Measurements from ENCODE around the gene SYT7.
"Not testable (repeated sequence)": the region's sequence is repeated elsewhere in the genome, so short reads cannot be mapped to it uniquely, and the experiment has no call there.

Gene SYT7

DNA sequence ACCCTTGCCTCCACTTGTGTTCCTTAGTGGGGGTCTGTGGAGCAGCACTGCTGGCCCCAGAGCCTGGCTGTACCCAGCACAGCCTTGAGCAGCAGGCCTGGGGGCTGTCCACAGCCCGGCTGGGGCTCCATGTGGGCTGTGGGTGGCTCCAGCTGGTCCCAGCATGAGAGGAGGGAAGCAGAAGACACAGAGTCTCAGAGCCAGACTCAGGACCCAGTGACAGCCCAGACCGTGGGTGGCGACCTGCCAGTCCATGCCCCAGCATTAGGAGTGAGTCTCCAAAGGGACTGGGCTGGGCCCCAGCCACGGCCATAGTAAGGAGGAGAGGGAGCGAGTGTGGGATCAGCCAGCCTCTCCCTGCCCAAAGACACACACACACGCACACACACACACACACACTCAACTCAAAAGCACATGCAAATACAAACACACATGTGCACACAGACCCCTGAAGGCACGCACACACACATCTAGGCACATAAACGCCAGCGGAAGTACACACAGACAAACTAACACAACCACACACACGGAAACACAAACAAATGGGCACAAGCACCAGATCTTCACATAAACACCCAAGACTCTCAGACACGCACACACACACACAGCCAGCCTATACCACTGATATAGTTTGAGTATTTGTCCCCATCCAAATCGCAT is 89.0 kb downstream of the SYT7 start:
- no peak for DNase-seq

DNA sequence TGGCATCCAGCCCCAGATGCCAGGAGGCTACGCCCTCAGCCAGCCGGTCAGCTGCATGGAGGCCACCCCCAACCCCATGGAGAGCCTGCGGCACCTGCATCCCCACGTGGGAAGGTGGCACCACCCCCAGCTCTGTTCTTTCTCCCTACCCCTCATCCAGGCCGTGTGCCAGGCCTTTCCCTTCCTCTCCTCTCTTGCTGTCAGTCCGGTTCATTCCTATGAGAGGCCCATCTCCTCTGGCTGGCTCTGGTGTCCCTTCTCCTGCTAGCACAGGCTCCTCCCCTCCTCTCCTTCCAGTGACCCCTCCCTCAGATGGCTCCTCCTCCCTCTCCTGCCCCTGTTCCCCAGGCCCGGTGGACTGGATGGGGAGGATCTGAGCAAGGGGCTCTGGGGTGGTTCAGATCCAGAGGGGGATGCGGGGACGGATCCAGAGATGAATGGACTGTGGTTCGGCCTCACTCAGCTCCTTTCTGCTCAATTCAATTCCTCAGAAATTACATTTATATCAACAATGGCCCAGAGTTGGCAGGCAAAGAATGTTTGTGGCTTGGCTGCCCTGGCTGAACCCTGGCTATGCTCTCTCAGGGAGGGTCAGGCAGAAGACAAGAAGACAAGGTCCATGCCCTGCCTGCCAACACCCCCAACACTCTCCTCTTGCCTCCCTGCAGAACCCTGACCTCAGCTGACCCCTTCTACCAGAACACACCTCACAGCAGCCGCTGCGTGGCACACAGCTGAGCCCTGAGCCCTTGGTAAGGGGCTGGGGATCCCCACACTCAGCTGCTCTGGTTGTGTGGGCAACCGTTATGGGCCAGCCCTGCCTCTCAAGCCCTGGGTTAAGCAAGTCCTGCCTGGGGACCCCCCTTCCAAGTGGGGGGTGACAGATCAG is 90.8 kb downstream of the SYT7 start:
- no peak for DNase-seq

DNA sequence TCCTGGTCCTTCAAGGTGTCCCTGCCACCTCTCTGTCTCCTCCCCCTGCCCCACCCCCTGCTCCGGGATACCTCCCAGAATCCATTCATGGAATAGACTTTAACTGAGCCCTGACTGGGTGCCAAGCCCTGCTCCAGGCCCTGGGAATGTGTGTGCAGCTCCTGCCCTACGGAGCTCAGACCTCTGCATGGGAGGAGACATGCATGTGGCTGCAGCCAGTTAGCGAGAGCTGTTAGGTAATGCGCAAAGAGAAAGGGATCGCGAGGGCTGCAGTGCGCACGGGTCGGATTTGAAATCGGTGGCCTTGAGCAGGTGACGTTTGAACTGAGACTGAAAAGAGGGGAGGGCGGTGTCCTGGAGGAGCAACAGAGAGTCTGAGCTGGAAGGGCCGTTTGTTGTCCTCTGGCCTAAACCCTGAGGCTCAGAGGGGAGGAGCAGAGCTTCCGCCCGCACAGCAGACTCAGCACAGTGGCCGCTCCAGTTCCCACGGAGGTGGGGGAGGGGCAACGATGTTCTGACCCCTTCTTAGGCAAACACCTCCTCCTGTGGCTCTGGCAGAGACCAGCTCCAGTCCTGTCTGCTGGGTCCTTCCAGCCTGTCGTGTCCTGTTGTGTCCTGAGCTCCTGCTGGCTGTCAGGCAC is 92.1 kb downstream of the SYT7 start:
- no peak for DNase-seq

DNA sequence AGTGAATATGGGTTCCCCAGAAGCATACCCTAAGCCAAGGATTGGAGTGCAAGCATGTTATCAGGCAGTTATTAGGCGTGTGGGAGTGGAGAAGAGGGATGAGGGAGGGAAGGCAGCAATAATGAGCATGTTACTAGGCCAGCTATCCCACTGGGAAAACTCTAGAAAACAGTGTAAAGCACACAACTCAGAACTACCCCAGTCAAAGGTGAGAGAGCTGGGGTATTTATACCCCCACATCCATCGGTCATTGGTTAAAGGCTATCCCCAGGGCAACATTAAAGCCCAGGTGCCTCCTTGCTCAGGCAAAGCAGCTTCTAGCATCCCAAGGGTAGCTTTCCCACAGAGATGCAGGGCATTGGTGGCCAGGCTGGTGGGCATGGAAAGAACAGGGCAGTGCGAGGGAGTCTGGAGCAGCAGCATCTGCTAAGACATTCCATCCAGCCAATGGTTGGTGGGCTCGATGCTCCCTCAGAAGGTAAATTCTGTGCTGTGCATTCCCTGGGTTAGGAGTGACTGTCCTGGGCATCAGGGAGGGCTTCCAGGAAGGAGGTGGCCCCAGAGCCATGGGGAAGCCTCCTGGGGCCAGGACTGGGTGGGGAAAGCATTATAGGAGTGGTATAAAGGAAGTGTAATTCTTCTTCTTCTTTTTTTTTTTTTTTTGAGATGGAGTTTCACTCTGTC is 93.4 kb downstream of the SYT7 start:
- DNase-seq = no peak

DNA sequence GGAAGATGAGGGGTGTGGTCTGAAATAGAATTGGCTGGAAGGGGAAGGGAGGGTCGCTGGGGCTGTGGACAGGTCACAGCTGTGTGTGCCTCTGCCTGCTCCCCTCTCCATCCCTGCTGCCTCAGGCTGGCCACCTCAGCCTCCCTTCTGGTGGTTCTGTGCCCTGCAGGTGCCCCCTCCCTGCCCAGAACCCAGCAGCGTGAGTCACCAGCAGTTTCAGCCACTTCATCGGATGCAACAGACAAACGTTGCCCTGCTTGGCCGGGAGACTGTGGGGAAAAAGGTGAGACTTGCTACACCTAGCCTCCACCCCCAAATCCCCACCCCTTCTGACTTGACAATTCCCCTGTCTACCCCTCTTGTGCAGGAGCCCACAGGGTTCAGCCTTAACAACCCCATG is 94.1 kb downstream of the SYT7 start:
- DNase-seq = no peak

DNA sequence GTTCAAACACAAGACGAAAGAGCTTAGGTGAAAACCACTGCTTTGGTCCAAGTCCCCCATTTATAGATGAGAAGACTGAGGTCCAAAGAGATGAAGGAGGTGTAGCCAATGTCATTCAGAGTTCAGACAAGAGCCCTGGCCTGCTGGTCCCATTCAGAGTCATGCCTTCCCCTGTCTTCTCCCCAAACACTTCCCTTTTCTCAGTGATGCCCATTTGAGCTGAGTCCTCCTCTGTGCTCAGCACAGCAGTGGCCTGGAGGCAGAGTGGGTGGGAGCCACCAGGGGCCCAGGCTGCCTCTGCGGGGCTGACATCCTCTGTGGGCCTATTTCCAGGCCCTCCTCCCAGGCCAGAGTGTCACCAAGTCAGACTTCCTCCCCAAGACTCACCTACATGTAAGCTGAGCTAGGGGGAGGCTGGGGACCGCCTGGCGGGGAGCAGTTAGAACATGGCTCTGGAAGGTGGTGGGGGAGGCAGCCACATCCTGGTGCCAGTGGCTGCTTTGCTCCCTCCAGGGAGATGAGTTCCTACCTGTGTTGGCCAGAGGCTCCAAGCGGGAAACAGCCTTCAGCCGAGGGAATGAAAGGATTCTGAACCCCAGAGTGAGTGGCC is 94.8 kb downstream of the SYT7 start:
- DNase-seq = no peak

DNA sequence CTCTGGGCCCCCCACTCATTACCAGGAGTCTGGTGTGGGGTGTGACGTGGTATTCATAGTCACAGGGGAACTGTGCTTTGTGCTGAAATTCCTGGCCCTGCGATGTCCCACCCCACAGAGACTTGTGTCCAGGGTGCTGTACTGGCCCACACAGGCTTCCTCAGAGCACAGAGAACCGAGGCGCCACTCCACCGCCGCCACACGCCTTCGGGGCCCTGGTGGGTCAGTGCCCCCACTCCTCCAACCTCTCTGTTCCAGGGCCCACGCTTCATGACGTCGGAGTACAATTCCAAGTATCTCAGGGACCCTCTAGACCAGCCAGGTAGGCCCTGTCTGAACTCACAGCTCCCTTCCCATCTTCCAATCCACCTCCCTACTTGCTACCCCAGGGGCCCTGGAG is 95.8 kb downstream of the SYT7 start:
- no peak for DNase-seq

DNA sequence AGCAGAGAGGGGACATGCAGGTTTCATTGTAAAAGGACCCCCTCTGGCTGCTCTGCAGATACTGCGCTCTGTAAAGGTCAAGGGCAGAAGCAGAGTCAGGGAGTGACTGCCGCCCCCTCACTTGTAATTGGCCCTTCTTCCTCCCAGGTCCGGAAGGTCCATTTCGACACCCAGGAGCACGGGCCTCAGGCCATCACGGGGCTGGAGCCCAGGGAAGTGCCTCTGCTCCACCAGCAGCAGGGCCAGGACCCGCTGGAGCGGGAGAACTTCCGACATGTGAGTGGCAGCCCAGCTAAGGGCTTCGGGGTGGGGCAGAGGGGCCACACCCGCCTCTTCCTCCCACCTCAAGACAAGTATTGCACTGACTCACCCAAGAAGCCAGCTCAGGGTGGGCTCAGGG is 96.3 kb downstream of the SYT7 start:
- DNase-seq = no peak

DNA sequence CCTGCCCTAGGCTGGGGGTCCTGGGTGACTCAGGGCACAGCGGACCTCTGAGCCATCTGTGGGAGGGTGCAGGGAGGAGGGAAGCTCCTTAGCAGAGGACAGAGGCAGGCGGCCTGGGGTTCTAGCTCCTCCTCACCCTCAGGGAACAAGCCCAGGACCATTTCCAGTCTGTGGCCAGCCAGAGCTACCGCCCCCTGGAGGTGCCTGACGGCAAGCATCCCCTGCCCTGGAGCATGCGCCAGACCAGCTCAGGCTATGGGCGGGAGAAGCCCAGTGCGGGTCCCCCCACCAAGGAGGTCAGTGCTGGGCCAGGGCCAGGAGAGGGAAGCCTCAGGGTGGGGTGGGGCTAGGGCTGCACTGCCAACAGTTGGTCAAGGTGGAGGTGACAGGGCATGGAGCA is 98.4 kb downstream of the SYT7 start:
- no peak for DNase-seq

DNA sequence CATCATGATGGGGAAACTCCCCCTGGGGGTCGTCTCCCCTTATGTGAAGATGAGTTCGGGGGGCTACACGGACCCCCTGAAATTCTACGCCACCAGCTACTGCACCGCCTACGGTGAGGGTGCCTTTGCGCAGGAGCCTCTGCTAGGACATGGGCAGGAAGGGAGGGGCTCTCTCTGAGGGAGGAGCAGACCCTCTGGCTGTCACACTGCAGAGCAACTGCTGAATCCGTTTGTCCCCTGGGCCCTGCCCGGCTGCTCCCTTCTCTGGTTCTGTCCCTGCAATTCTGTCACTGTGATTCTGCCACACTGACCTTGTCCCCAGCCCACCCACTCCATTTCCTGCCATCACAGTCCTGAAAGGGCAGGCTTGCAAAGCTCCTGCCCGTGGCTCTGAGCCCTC is 99.1 kb downstream of the SYT7 start:
- DNase-seq = no peak

DNA sequence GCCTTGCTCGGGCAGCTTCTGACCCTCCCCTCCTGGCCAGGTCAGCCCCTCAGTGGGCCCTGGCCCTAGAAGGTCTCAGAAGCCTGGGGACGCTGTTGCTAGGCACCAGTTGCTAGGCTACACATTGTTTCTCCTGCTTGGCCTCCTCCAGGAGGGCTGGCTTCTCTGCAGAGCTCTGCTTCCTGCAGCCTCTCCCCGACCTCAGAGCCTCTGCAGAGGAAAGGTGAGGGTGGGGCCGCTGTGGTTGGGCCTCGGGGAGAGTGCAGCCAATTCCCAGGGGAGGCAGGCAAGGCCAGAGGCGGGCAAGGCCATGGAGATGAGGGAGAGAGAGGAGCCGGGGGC is 99.9 kb downstream of the SYT7 start:
- peak; percentile 63 for DNase-seq

DNA sequence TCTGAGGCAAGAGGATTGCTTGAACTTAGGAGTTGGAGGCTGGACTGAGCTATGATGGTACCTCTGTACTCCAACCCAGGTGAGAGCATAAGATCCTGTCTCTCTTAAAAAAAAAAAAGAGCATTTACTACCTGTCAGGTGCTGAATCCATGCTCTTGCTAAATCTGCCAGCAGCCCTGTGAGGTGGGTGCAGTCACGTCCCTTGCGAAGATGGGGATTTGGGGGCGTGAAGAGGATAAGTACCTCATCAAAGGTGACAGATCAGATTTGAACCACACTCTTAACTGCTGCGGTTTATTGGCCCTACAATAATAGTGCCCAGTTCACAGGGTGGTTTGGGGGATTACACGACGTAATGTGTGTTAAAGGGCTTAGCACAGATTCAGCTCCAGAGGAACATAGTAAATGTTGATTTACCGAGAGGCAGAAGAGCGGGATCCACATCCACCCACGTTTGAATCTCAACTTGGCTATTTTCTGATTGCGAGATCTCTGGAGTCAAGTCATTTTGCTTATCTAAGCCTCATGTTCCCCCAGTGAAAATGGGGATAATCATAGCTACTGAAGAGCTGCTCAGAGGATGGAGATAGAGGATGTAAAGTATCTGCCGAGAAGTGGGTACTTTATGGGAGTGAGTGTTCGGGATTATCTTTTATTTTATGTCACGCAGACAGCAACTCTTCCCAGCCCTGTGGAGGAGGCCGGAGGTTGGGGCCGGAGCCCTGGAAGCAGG is 100.4 kb downstream of the SYT7 start:
- no peak for DNase-seq

DNA sequence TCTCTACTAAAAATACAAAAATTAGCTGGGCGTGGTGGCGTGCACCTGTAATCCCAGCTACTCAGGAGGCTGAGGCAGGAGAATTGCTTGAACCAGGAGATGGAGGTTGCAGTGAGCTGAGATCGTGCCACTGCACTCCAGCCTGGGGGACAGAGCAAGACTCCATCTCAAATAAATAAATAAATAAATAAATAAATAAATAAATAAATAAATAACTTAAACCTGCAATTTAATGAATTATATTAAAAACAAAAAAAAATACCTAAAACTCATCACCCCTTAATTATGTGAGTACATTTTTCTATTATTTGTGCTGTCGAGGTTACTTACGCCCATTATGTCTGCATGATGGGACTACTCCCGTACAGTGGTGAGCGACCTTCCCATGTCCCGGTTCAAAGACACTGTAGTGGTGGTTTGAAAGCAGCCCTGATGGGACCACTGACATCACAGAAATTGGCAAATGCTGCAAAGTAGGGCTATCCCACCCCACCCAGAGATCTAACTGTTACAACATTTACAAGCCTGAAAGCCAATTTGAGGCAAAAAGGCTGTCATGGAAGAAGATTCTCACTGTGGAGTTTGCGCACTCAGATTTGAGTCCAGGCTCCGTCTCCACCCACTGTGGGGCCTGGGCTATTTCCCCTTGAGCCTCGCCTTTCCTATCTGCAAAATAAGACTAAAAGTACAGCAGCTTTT is 101.4 kb downstream of the SYT7 start:
- not testable (repeated sequence) for DNase-seq

DNA sequence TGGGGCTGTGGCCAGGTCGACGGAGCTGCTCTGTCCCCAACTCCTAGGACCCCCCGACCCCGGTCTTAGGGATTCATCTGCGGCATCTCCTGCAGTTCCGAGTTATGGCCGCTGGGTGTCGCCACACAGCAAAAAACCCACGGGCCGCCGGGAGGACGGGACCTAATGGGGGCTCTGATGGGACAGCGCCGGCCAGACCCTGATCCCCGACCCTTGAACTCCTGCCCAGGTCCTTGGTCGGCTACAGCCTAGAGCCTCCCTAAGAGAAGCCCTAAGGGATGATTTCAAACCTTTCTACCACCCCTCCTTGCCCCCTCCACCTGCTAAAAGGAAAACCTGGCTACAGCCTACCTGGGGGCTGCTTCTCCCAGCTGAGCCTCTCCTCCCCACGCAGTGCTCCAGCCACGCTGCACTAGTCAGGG is 103.1 kb downstream of the SYT7 start:
- no peak for DNase-seq

DNA sequence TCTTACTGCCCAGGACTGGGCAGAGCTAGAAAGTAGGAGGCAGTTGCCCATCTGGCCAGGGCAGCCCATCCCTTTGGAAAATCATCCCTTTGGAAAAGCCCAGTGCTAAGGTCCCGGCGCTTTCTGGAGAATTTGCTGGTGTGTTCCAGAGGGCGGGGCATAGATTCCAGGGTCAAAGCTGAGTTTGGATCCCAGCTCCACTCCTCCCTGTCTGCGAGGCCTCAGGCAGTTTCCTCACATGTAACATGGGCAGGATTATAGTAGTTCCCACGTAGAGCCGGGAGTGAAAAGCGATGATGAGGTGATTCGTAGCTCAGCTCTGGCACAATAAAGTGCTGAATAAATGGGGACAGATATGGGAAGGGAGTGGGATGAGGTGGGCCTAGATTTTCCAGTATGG is 103.8 kb downstream of the SYT7 start:
- DNase-seq = no peak

DNA sequence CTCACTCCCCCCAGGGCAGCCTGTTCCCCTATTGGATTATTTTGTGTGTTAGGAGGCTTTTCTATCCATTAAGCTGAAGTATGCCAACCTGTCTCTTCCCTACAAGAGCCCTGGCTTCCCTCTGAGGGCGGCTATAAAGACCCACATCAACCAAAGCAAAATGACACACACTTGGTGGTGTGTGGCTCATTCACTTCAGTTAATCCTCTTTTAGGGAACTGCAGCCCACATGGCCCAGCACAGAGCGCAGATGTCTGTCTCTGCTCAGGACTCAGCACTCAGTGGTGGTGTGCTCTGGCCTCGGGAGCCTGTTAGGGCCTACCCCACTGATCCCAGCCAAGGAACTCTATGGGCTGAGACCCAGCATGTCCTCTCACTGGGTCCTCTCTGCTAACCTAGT is 104.5 kb downstream of the SYT7 start:
- DNase-seq = no peak

DNA sequence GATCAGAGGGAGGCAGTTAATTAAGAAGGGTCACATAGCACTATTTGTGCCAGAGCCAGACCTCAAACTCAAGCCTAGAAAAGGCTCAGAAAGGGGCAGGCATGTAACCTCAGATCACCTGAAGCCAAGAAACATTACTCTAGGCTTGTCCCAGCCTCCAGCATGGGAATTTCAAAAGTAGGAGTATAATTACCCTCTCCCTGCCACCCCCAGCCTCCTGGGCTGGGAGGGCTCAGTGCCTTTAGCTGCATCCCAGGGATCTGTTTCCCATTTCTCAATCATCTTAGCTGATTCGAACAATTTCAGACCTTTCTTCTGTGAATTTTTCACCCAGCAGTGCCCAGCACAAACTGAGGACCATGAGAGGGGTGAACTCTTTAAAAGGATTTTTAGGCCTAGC is 105.4 kb downstream of the SYT7 start:
- no peak for DNase-seq

DNA sequence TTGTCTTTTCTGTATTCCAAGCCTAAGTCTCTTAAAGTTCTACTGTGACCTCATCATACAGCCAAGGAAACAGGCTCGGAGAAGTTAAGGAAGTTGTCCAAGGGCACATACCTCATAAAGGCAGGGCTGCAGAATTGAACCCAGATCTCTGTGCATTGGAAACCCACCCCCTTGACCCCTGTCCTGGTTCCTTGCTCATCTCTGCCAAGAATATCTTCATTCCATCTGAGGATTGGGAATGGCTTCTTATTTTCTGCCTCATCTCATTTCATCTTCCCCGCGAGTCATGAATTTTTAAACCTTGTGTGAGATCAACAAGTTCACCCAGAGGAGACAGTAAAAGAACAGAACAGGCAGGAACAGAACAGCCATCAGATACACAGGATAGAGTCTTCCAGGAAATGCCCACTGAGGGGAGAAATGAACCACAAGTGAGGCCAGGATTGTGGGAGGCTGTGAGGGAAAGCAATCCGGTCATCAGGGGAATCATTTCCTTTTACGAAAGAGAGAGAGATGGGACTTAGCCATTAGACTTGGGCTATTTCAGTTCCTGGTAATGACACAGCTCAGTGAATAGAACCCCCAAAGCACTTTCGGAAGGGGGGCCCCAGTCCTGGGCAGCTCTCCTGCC is 106.7 kb downstream of the SYT7 start:
- DNase-seq = no peak

DNA sequence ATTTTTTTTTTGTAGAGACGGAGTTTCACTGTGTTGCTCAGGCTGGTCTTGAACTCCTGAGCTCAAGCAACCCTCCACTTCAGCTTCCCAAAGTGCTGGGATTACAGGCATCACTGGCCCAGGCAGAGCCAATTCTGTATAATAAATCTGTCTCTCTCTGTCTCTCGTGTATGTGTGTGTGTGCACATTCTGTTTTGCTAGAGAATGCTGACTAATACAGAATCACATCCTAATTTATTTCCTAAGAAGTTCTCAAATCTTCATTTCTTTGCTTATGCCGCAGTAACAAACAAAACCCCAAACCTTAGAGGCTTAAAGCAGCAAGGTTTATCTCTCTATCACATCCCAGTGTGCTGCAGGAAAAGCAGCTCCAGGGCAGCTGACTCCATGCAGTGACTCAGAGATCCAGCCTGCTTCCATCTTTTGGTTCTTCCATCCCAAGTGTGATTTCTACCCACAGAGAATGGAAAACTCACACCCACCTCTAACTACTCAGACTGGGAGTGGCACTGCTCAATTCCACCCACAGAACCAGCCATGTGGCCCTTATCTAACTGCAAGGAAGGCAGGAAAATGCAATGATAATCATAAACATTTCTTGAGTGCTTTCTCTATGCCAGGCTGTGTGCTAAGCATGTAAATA is 107.4 kb downstream of the SYT7 start:
- no peak for DNase-seq

DNA sequence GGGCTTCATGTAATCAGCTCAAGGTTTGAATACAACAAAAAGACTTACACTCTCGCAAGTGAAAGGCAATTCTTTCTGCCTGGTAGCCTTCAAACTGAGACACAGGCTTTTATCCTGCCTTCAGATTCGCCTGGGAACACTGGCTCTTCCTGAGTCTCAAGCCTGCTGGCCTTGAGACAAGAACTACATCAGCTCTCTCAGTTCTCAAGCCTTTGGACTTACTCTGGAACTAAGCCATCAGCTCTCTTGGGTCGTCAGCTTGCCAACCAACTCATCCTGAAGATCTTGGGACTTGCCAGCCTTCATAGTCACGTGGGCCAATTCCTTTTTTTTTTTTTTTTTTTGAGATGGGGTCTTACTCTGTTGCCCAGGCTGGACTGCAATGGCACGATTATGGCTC is 108.0 kb downstream of the SYT7 start:
- no peak for DNase-seq

DNA sequence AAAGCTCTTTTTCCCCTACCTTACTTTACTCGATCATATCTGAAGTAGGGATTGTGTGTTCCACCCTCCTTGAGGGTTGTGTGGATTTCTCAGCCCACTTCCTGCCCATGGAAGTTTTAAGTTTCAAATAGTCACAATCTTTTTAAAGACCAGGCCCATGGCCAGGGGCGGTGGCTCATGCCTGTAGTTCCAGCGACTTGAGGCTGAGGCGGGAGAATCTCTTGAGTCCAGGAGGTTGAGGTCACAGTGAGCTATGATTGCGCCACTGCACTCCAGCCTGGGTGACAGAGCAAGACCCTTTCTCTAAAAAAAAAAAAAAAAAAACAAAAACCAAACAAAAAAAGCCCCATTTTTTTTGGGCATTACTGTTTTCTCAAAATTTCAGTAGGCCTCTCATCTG is 108.6 kb downstream of the SYT7 start:
- DNase-seq = no peak

Measured in NCI-H1092 (cell line).